ENCODE results near the gene NT5C. TPM values are rescaled to one million over a fixed set of nuclear protein-coding genes. Genes with fewer than 3 reads are reported as not detected.

The NT5C gene
- total and polyA plus RNA-seq, 4 donors = 13.6 to 27.2 (median 24.5) TPM

DNA sequence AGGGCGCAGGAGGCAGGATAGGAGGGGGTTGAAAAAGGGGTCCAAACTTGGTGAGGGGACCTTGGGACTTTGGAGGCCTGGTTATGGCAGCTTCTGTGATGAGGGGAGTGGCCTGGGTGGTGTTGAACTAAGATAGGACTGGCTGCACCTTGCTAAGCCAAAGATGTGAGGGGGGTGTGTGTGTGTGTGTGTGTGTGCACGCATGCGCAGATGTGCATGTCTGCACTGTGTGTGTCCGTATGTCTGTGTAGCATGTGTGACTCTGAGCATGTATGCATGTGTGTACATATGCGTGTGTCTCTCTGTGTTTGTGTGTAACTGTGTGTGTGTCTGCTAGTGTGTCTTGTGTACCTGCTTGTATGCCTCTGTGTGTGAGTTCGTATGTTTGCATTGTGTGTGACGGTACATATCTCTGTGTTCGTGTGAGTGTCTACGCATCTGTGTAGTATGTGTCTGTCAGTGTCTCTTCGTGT lies 39.7 kb downstream of the NT5C start:
- Histone ChIP-seq H3K4me1 (ENCODE audit: control insufficient read depth in 4 of 4, insufficient read depth in 4 of 4, low read length in 3 of 4) (peaks cover 18 to 31% (median 27%) of the 10 kb centered on the region in 4 donors), H3K27me3 (ENCODE audit: control insufficient read depth in 4 of 4, insufficient read depth in 4 of 4, low read length in 3 of 4) (no peaks in the 10 kb centered on the region), H3K9me3 (ENCODE audit: control insufficient read depth in 4 of 4, low read length in 3 of 4) (no peaks in the 10 kb centered on the region), H3K27ac (ENCODE audit: low read depth in 1 of 2, low read length in 2 of 2) (no peak overlapping the region), H3K36me3 (ENCODE audit: control insufficient read depth in 4 of 4, insufficient read depth in 3 of 4, low read depth in 1 of 4, low read length in 3 of 4) (no peaks in the 10 kb centered on the region), H3K4me3 (ENCODE audit: low read depth in 1 of 3, low read length in 3 of 3) (no peak overlapping the region), H3K9ac (ENCODE audit: low read depth in 1 of 2, low read length in 2 of 2) (no peak overlapping the region)
- TF ChIP-seq JUND (IDR thresholded peaks at IDR 0.05) (no peak), SP1 (IDR thresholded peaks at IDR 0.05) (no peak), FOXA2 (IDR thresholded peaks at IDR 0.05) (no peak), EGR1 (IDR thresholded peaks at IDR 0.05; ENCODE audit: low read depth in 2 of 2) (no peak), YY1 (IDR thresholded peaks at IDR 0.05) (no peak), RAD21 (IDR thresholded peaks at IDR 0.05) (no peak), GABPA (IDR thresholded peaks at IDR 0.05 in 1 of 2, conservative IDR thresholded peaks at IDR 0.05 in 1 of 2) (no peak), RXRA (IDR thresholded peaks at IDR 0.05) (no peak), HNF4G (IDR thresholded peaks at IDR 0.05) (no peak), NR2F2 (IDR thresholded peaks at IDR 0.05) (no peak), FOXA1 (IDR thresholded peaks at IDR 0.05) (no peak), HNF4A (conservative IDR thresholded peaks at IDR 0.05) (no peak), TAF1 (conservative IDR thresholded peaks at IDR 0.05) (no peak)
- TF ChIP-seq, protein P1, sequence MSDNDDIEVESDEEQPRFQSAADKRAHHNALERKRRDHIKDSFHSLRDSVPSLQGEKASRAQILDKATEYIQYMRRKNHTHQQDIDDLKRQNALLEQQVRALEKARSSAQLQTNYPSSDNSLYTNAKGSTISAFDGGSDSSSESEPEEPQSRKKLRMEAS (IDR thresholded peaks at IDR 0.05) = no peak
- TF ChIP-seq, protein P2, sequence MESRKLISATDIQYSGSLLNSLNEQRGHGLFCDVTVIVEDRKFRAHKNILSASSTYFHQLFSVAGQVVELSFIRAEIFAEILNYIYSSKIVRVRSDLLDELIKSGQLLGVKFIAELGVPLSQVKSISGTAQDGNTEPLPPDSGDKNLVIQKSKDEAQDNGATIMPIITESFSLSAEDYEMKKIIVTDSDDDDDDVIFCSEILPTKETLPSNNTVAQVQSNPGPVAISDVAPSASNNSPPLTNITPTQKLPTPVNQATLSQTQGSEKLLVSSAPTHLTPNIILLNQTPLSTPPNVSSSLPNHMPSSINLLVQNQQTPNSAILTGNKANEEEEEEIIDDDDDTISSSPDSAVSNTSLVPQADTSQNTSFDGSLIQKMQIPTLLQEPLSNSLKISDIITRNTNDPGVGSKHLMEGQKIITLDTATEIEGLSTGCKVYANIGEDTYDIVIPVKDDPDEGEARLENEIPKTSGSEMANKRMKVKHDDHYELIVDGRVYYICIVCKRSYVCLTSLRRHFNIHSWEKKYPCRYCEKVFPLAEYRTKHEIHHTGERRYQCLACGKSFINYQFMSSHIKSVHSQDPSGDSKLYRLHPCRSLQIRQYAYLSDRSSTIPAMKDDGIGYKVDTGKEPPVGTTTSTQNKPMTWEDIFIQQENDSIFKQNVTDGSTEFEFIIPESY (IDR thresholded peaks at IDR 0.05) = no peak
- TF ChIP-seq, protein P3, sequence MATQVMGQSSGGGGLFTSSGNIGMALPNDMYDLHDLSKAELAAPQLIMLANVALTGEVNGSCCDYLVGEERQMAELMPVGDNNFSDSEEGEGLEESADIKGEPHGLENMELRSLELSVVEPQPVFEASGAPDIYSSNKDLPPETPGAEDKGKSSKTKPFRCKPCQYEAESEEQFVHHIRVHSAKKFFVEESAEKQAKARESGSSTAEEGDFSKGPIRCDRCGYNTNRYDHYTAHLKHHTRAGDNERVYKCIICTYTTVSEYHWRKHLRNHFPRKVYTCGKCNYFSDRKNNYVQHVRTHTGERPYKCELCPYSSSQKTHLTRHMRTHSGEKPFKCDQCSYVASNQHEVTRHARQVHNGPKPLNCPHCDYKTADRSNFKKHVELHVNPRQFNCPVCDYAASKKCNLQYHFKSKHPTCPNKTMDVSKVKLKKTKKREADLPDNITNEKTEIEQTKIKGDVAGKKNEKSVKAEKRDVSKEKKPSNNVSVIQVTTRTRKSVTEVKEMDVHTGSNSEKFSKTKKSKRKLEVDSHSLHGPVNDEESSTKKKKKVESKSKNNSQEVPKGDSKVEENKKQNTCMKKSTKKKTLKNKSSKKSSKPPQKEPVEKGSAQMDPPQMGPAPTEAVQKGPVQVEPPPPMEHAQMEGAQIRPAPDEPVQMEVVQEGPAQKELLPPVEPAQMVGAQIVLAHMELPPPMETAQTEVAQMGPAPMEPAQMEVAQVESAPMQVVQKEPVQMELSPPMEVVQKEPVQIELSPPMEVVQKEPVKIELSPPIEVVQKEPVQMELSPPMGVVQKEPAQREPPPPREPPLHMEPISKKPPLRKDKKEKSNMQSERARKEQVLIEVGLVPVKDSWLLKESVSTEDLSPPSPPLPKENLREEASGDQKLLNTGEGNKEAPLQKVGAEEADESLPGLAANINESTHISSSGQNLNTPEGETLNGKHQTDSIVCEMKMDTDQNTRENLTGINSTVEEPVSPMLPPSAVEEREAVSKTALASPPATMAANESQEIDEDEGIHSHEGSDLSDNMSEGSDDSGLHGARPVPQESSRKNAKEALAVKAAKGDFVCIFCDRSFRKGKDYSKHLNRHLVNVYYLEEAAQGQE (IDR thresholded peaks at IDR 0.05) = no peak
- TF ChIP-seq, protein P4, sequence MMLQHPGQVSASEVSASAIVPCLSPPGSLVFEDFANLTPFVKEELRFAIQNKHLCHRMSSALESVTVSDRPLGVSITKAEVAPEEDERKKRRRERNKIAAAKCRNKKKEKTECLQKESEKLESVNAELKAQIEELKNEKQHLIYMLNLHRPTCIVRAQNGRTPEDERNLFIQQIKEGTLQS (IDR thresholded peaks at IDR 0.05) = no peak
- TF ChIP-seq, protein P5, sequence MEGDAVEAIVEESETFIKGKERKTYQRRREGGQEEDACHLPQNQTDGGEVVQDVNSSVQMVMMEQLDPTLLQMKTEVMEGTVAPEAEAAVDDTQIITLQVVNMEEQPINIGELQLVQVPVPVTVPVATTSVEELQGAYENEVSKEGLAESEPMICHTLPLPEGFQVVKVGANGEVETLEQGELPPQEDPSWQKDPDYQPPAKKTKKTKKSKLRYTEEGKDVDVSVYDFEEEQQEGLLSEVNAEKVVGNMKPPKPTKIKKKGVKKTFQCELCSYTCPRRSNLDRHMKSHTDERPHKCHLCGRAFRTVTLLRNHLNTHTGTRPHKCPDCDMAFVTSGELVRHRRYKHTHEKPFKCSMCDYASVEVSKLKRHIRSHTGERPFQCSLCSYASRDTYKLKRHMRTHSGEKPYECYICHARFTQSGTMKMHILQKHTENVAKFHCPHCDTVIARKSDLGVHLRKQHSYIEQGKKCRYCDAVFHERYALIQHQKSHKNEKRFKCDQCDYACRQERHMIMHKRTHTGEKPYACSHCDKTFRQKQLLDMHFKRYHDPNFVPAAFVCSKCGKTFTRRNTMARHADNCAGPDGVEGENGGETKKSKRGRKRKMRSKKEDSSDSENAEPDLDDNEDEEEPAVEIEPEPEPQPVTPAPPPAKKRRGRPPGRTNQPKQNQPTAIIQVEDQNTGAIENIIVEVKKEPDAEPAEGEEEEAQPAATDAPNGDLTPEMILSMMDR (IDR thresholded peaks at IDR 0.05; ENCODE audit: low read depth, low read length, missing input control) = no peak
- no peak for DNase-seq (ENCODE audit: low spot score)
- WGBS = 80% methylated on average over 10 of the region's 10 CpGs

Measured in liver (tissue), 9 donors.